K562 (cell line): ENCODE measurements around the gene SCAANT1. TPM values are rescaled to one million over a fixed set of nuclear protein-coding genes. Genes with fewer than 3 reads are reported as not detected.

Source experiments
- ATF3 ChIP-seq, 2 experiments: fragments of 450-650 bp in 1 of 2; sonication (generic) in 1 of 2; formaldehyde crosslinking in 1 of 2; IDR thresholded peaks in 1 of 2; conservative IDR thresholded peaks in 1 of 2; 2 replicates each; pipeline versions ENCODE4 v1.6.1 to v1.8.1; 2016 to 2023; ENCODE audit warnings: mild to moderate bottlenecking in 2 of 2, moderate library complexity in 2 of 2, inconsistent platforms in 1 of 2, missing genetic modification reagents in 1 of 2
- FOXM1 ChIP-seq, 2 experiments: fragments of 450-650 bp in 1 of 2; sonication (generic) in 1 of 2; formaldehyde crosslinking in 1 of 2; IDR thresholded peaks; 2 replicates each; pipeline versions ENCODE4 v1.6.1 to v1.9.0; 2017 to 2022; ENCODE audit warnings: low read depth in 2 of 2, mild to moderate bottlenecking in 2 of 2, missing genetic modification reagents in 1 of 2, moderate library complexity in 1 of 2
- PTRF ChIP-seq: fragments of 450-650 bp; IDR thresholded peaks from 2 replicates; pipeline ENCODE4 v1.6.1; 2016; ENCODE audit warnings: mild to moderate bottlenecking, missing genetic modification characterization, missing compliant biosample characterization
- RAD51 ChIP-seq: fragments of 450-650 bp; IDR thresholded peaks from 2 replicates; pipeline ENCODE4 v1.7.1; 2016; ENCODE audit warnings: low read depth, mild to moderate bottlenecking, borderline replicate concordance
- TBP ChIP-seq: optimal IDR thresholded peaks from 2 replicates; pipeline ENCODE3; 2011; ENCODE audit warnings: low read depth, low read length, improper control_type of control experiment
- ZNF407 ChIP-seq: fragments of 450-650 bp; IDR thresholded peaks from 2 replicates; pipeline ENCODE4 v1.6.1; 2016; ENCODE audit warnings: low read depth
- polyA plus RNA-seq, 8 experiments: library from polyadenylated mRNA; depleted of rRNA in 4 of 8; stranded (reverse) in 5 of 8; unstranded in 3 of 8; fragments of >200 nt; fragmentation: Nextera tagmentation in 2 of 8; fragmentation: Illumina TruSeq in 1 of 8; extraction: Ambion mirVana in 2 of 8; extraction: Trizol in 1 of 8; gene quantifications; 2 replicates each; pipeline versions ENCODE4 v1.2.1 to v1.2.3, GENCODE V29; 2011 to 2014; ENCODE audit warnings: inconsistent platforms in 1 of 8, missing spikeins in 1 of 8
- total RNA-seq, 7 experiments: library from RNA; depleted of rRNA in 6 of 7; stranded (reverse); fragments of >200 nt in 6 of 7; fragmentation: Illumina TruSeq in 2 of 7; extraction: Trizol in 2 of 7; gene quantifications; 2 replicates each; pipeline versions ENCODE4 v1.2.1 to v1.2.3, GENCODE V29; 2011 to 2021; ENCODE audit warnings: low replicate concordance in 1 of 7

Gene SCAANT1
- total and polyA plus RNA-seq, 9 of the 15 experiments (the other 6 are each of a cell fraction or from before 2014, with no cell fraction given): not detected

- no peak for TF ChIP-seq ZNF407
- TF ChIP-seq ATF3 (IDR thresholded peaks at IDR 0.05): no peak
- TF ChIP-seq ATF3 (CRISPR knock-in tag; conservative IDR thresholded peaks at IDR 0.05): no peak
- no peak for TF ChIP-seq RAD51
- TF ChIP-seq FOXM1 (IDR thresholded peaks at IDR 0.05; ENCODE audit: low read depth): no peak
- no peak for TF ChIP-seq FOXM1 (CRISPR knock-in tag; IDR thresholded peaks at IDR 0.05; ENCODE audit: low read depth)
- TF ChIP-seq PTRF (tag): no peak
- TF ChIP-seq TBP: no peak
These were observed 28.2 kb upstream of the SCAANT1 start (continued) for GRCh38 chr3:63940389-63940757.
